ENCODE data around the gene PLIN5.
"Not testable (repeated sequence)": the region's sequence is repeated elsewhere in the genome, so short reads cannot be mapped to it uniquely, and the experiment has no call there.

The PLIN5 gene

GRCh38 chr19:4541806-4542145 lies 6.8 kb upstream of the PLIN5 start:
- not testable (repeated sequence) for DNase-seq

GRCh38 chr19:4541114-4541805 lies 6.2 kb upstream of the PLIN5 start:
- no peak for DNase-seq

- DNase-seq = no peak
These were observed 4.9 kb upstream of the PLIN5 start, which contains the start of gene LRG1 for GRCh38 chr19:4539693-4540581. TSS of gene LRG1 (minus strand) at chr19:4540036. CDS start at chr19:4540013, 23 bp downstream.

GRCh38 chr19:4539169-4539692 lies 4.2 kb upstream of the PLIN5 start:
- no peak for DNase-seq

GRCh38 chr19:4538601-4538954 lies 3.6 kb upstream of the PLIN5 start:
- no peak for DNase-seq

GRCh38 chr19:4537953-4538600 lies 3.1 kb upstream of the PLIN5 start:
- DNase-seq = no peak

GRCh38 chr19:4536798-4537197 lies 1.8 kb upstream of the PLIN5 start:
- no peak for DNase-seq

- no peak for DNase-seq
These were observed 1.1 kb downstream of the PLIN5 start for GRCh38 chr19:4533835-4534424.

GRCh38 chr19:4533334-4533733 lies 1.7 kb downstream of the PLIN5 start:
- DNase-seq = no peak

GRCh38 chr19:4531562-4532165 lies 3.4 kb downstream of the PLIN5 start:
- no peak for DNase-seq

GRCh38 chr19:4529924-4530522 lies 5.0 kb downstream of the PLIN5 start:
- no peak for DNase-seq

GRCh38 chr19:4528843-4529242 lies 6.2 kb downstream of the PLIN5 start:
- no peak for DNase-seq

- DNase-seq = not testable (repeated sequence)
These were observed 7.6 kb downstream of the PLIN5 start for GRCh38 chr19:4527377-4527776.

- DNase-seq = no peak
These were observed 9.4 kb downstream of the PLIN5 start for GRCh38 chr19:4525563-4526002.

GRCh38 chr19:4524808-4525562 lies 10.0 kb downstream of the PLIN5 start:
- no peak for DNase-seq

- DNase-seq = no peak
These were observed 11.5 kb downstream of the PLIN5 start for GRCh38 chr19:4523306-4524110.

- no peak for DNase-seq
These were observed 12.6 kb downstream of the PLIN5 start for GRCh38 chr19:4522291-4523002.

- DNase-seq = no peak
These were observed 13.2 kb downstream of the PLIN5 start for GRCh38 chr19:4521888-4522242.

GRCh38 chr19:4521170-4521887 lies 13.7 kb downstream of the PLIN5 start:
- DNase-seq = no peak

All from NCI-H187 treated with DMSO at 0.1 percent for 48 hours (cell line).